ENCODE results near the gene YTHDC2.
"Not testable (repeated sequence)": the region's sequence is repeated elsewhere in the genome, so short reads cannot be mapped to it uniquely, and the experiment has no call there.

Gene YTHDC2

DNA sequence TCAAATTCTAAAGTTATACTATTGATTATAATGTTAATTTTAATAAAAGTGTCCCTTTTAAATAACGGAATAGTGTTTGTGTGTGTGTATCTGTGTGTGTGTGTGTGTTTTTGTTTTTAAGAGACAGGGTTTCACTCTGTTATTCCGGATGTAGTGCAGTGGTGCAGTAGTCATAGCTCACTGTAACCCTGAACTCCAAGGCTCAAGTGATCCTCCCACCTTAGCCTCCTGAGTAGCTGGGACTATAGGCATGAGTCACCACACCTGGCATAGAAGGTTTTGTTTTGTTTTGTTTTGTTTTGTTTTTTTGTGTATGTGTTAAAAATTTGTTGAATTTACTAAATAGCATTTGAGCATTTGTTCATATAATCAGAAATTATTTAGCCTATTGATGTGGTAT lies 64.6 kb downstream of the YTHDC2 start:
- peaks cover 9% of the 10 kb centered on the region for H3K9me3 Mint-ChIP-seq
- no peak overlapping the region for H3K4me3 Mint-ChIP-seq
- H3K36me3 Mint-ChIP-seq (ENCODE audit: low read depth): peaks cover 48% of the 10 kb centered on the region
- H3K27ac Mint-ChIP-seq: no peak overlapping the region
- no peaks in the 10 kb centered on the region for H3K27me3 Mint-ChIP-seq (ENCODE audit: low read depth)
- no peaks in the 10 kb centered on the region for H3K4me1 Mint-ChIP-seq
- TF ChIP-seq, protein P1, sequence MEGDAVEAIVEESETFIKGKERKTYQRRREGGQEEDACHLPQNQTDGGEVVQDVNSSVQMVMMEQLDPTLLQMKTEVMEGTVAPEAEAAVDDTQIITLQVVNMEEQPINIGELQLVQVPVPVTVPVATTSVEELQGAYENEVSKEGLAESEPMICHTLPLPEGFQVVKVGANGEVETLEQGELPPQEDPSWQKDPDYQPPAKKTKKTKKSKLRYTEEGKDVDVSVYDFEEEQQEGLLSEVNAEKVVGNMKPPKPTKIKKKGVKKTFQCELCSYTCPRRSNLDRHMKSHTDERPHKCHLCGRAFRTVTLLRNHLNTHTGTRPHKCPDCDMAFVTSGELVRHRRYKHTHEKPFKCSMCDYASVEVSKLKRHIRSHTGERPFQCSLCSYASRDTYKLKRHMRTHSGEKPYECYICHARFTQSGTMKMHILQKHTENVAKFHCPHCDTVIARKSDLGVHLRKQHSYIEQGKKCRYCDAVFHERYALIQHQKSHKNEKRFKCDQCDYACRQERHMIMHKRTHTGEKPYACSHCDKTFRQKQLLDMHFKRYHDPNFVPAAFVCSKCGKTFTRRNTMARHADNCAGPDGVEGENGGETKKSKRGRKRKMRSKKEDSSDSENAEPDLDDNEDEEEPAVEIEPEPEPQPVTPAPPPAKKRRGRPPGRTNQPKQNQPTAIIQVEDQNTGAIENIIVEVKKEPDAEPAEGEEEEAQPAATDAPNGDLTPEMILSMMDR (IDR thresholded peaks at IDR 0.05; ENCODE audit: unreplicated experiment in 3 of 3): no peak

- H3K36me3 Mint-ChIP-seq (ENCODE audit: low read depth): peaks cover 33% of the 10 kb centered on the region
- H3K4me3 Mint-ChIP-seq: no peak overlapping the region
- H3K27ac Mint-ChIP-seq: no peak overlapping the region
- H3K9me3 Mint-ChIP-seq: no peaks in the 10 kb centered on the region
- TF ChIP-seq, protein P1 (IDR thresholded peaks at IDR 0.05; ENCODE audit: unreplicated experiment in 3 of 3): no peak
- no peaks in the 10 kb centered on the region for H3K4me1 Mint-ChIP-seq
- no peaks in the 10 kb centered on the region for H3K27me3 Mint-ChIP-seq (ENCODE audit: low read depth)
Measured at GRCh38 chr5:113581388-113581787, 67.9 kb downstream of the YTHDC2 start.

DNA sequence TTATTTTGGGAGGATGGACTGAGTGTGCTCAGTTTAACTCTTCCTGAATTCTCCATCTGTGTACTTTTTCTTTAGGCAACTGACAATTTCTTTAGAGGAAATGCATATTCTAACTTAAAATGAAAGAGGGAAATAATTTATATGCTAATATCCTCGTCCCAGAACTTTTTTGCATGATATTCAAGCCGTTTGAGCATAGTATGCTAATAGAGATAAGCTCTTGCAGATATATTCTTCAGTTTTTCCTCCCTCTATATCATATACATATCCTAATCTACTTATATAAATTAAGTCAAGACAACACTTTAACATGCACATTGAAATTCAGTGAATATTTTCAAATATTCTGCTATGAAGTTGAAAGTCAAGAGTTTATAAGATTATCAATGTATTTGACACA lies 84.7 kb downstream of the YTHDC2 start:
- Mint-ChIP-seq H3K27ac (no peak overlapping the region), H3K9me3 (no peaks in the 10 kb centered on the region), H3K36me3 (ENCODE audit: low read depth) (peaks cover 23% of the 10 kb centered on the region), H3K4me3 (no peak overlapping the region), H3K27me3 (ENCODE audit: low read depth) (no peaks in the 10 kb centered on the region), H3K4me1 (no peaks in the 10 kb centered on the region)
- TF ChIP-seq, protein P1 (IDR thresholded peaks at IDR 0.05; ENCODE audit: unreplicated experiment in 3 of 3): no peak

DNA sequence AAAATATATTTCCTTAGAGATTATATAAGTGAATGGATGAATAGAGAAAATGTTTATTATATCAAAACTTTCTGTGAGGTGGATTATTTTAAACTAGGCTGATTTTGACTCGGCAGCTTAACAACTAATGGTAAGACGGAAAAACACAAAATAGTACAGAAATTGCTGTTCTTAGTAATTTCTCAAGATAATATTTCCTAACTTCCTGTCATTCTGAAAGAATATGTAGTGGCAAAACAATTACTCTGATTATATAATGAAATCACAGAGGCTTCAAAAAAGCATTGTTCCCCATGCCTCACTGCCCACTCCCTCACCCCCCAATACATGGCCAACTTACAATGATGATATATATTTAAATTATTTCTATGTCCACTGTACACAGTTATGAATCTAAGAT lies 85.4 kb downstream of the YTHDC2 start:
- peaks cover 15% of the 10 kb centered on the region for H3K36me3 Mint-ChIP-seq (ENCODE audit: low read depth)
- no peak overlapping the region for H3K27ac Mint-ChIP-seq
- H3K4me3 Mint-ChIP-seq: no peak overlapping the region
- H3K9me3 Mint-ChIP-seq: no peaks in the 10 kb centered on the region
- H3K4me1 Mint-ChIP-seq: no peaks in the 10 kb centered on the region
- no peaks in the 10 kb centered on the region for H3K27me3 Mint-ChIP-seq (ENCODE audit: low read depth)
- TF ChIP-seq, protein P1 (IDR thresholded peaks at IDR 0.05; ENCODE audit: unreplicated experiment in 3 of 3): no peak

- no peak overlapping the region for H3K27ac Mint-ChIP-seq
- peaks cover 9% of the 10 kb centered on the region for H3K36me3 Mint-ChIP-seq (ENCODE audit: low read depth)
- TF ChIP-seq, protein P1 (IDR thresholded peaks at IDR 0.05; ENCODE audit: unreplicated experiment in 3 of 3): no peak
- no peaks in the 10 kb centered on the region for H3K4me1 Mint-ChIP-seq
- no peaks in the 10 kb centered on the region for H3K27me3 Mint-ChIP-seq (ENCODE audit: low read depth)
- no peak overlapping the region for H3K4me3 Mint-ChIP-seq
- no peaks in the 10 kb centered on the region for H3K9me3 Mint-ChIP-seq
Measured at GRCh38 chr5:113600255-113600905, 86.9 kb downstream of the YTHDC2 start.

DNA sequence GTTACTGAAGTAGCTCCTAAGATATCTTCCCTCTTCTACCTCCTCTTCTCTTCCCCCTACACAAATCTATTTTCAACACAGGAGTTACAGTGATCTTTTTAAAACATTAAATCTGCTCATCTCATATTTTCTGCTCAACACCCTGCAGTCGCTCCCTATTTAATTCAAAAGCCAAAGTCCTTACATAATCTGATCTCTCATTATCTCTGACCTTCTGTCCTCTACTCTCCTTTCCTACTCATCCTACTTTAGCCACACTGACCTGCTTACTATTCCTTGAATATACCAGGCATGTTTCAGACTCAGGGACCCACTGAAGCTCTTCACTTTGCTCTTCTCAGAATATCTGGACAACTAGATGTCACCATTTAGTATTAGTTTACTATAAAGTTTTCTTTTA lies 87.9 kb downstream of the YTHDC2 start:
- Mint-ChIP-seq H3K27me3 (ENCODE audit: low read depth) (no peaks in the 10 kb centered on the region), H3K9me3 (peaks cover 2% of the 10 kb centered on the region), H3K27ac (no peak overlapping the region), H3K36me3 (ENCODE audit: low read depth) (peaks cover 5% of the 10 kb centered on the region), H3K4me1 (no peaks in the 10 kb centered on the region), H3K4me3 (no peak overlapping the region)
- TF ChIP-seq, protein P1 (IDR thresholded peaks at IDR 0.05; ENCODE audit: unreplicated experiment in 3 of 3): no peak

- not testable (repeated sequence) for H3K27me3 Mint-ChIP-seq (ENCODE audit: low read depth); H3K36me3 Mint-ChIP-seq (ENCODE audit: low read depth); H3K27ac Mint-ChIP-seq; H3K4me3 Mint-ChIP-seq; H3K4me1 Mint-ChIP-seq; H3K9me3 Mint-ChIP-seq
Measured at GRCh38 chr5:113603246-113603645, 89.8 kb downstream of the YTHDC2 start.

All from nephron (organoid).